ENCODE results near the gene TACSTD2. TPM values are rescaled to one million over a fixed set of nuclear protein-coding genes. Genes with fewer than 3 reads are reported as not detected.

Gene TACSTD2
- total RNA-seq, 1 experiment from 2014 or later, result 0.28 TPM

DNA sequence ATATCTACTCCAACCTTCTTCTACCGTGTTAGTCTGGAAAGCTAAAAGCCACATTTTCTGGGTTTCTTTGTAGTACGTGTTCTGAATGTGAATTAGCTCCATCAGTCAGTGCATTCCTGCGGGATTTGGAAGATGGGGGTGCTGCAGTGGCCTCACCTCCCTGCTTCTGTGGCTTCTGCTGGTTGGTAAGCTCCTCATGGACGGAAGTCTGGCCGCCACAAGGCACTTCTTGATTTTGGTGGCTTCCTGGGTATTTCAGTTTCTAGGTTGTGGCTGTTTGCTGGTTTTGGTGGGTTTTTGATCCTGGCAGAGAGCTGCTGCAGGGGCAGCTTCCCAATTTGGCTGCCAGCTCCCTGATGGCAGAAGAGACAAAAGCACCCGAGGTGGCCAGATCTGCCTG is 20.9 kb upstream of the TACSTD2 start:
- intact Hi-C loops (cut with micrococcal nuclease; ENCODE audit: unreplicated experiment), result no loop called here
- ATAC-seq (no peak), DNase-seq (ENCODE audit: low read depth, low spot score) (no peak)
- no TSS peak for BruUV-seq (replicated peaks)
- H3K36me3 ChIP-seq (ENCODE audit: control insufficient read depth, insufficient read depth, low read length), result no peaks in the 10 kb centered on the region
- in situ Hi-C loops (cut with HindIII; ENCODE audit: low pct_unique_long_range_greater_than_20kb, low sequenced_read_pairs), result no loop called here
- no peaks in the 10 kb centered on the region for H3K4me1 ChIP-seq (ENCODE audit: control insufficient read depth, insufficient read depth, low read length)
- peaks cover 3% of the 10 kb centered on the region for H3K27me3 ChIP-seq (ENCODE audit: control insufficient read depth, insufficient read depth, low read length)
- no peak overlapping the region for H3K27ac ChIP-seq (ENCODE audit: low read length)
- no peak overlapping the region for H3K4me3 ChIP-seq (ENCODE audit: low read depth in 2 of 2, low read length in 2 of 2)
- CTCF ChIA-PET, result no interaction called here
- H3K9me3 ChIP-seq (ENCODE audit: control insufficient read depth, insufficient read depth, low read depth, low read length), result no peaks in the 10 kb centered on the region
- POLR2A ChIA-PET, result no interaction called here
- no peak for TF ChIP-seq SIN3A (IDR thresholded peaks at IDR 0.05; ENCODE audit: borderline replicate concordance, insufficient read depth, low read depth, low read length)
- TF ChIP-seq, protein P1, sequence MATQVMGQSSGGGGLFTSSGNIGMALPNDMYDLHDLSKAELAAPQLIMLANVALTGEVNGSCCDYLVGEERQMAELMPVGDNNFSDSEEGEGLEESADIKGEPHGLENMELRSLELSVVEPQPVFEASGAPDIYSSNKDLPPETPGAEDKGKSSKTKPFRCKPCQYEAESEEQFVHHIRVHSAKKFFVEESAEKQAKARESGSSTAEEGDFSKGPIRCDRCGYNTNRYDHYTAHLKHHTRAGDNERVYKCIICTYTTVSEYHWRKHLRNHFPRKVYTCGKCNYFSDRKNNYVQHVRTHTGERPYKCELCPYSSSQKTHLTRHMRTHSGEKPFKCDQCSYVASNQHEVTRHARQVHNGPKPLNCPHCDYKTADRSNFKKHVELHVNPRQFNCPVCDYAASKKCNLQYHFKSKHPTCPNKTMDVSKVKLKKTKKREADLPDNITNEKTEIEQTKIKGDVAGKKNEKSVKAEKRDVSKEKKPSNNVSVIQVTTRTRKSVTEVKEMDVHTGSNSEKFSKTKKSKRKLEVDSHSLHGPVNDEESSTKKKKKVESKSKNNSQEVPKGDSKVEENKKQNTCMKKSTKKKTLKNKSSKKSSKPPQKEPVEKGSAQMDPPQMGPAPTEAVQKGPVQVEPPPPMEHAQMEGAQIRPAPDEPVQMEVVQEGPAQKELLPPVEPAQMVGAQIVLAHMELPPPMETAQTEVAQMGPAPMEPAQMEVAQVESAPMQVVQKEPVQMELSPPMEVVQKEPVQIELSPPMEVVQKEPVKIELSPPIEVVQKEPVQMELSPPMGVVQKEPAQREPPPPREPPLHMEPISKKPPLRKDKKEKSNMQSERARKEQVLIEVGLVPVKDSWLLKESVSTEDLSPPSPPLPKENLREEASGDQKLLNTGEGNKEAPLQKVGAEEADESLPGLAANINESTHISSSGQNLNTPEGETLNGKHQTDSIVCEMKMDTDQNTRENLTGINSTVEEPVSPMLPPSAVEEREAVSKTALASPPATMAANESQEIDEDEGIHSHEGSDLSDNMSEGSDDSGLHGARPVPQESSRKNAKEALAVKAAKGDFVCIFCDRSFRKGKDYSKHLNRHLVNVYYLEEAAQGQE (IDR thresholded peaks at IDR 0.05; ENCODE audit: insufficient read depth in 1 of 2, low read depth in 2 of 2, low read length in 1 of 2), result no peak
- TF ChIP-seq POLR2AphosphoS5 (IDR thresholded peaks at IDR 0.05; ENCODE audit: low read depth, low read length), result no peak
- TF ChIP-seq, protein P2, sequence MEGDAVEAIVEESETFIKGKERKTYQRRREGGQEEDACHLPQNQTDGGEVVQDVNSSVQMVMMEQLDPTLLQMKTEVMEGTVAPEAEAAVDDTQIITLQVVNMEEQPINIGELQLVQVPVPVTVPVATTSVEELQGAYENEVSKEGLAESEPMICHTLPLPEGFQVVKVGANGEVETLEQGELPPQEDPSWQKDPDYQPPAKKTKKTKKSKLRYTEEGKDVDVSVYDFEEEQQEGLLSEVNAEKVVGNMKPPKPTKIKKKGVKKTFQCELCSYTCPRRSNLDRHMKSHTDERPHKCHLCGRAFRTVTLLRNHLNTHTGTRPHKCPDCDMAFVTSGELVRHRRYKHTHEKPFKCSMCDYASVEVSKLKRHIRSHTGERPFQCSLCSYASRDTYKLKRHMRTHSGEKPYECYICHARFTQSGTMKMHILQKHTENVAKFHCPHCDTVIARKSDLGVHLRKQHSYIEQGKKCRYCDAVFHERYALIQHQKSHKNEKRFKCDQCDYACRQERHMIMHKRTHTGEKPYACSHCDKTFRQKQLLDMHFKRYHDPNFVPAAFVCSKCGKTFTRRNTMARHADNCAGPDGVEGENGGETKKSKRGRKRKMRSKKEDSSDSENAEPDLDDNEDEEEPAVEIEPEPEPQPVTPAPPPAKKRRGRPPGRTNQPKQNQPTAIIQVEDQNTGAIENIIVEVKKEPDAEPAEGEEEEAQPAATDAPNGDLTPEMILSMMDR (IDR thresholded peaks at IDR 0.05), result no peak
- no peak for TF ChIP-seq TCF7L2 (IDR thresholded peaks at IDR 0.05; ENCODE audit: low read depth, low read length)

DNA sequence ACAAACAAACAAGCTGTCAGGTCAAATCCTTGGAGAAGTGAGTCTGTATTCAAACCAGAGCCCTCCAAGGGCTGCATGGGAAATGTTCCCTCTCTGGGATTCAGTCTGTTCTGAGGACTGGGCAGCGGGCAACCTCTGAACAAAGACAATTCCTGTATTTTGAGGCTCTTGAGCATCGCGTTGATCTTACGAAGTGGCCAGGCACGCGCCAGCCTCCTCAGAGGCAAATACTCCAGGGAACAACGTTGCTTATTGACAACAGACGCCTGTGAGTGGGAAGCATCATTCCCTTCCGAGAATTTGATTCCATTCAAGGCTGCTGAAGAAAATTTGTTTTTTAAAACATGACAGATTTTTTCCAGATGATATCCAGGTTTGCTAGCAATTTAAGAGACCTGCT is 20.0 kb upstream of the TACSTD2 start:
- no peaks in the 10 kb centered on the region for H3K36me3 ChIP-seq (ENCODE audit: control insufficient read depth, insufficient read depth, low read length)
- intact Hi-C loops (cut with micrococcal nuclease; ENCODE audit: unreplicated experiment), result no loop called here
- no peak overlapping the region for H3K4me3 ChIP-seq (ENCODE audit: low read depth in 2 of 2, low read length in 2 of 2)
- ATAC-seq (no peak), DNase-seq (ENCODE audit: low read depth, low spot score) (no peak)
- ChIA-PET CTCF (no interaction called here), POLR2A (no interaction called here)
- H3K27ac ChIP-seq (ENCODE audit: low read length), result no peak overlapping the region
- no peaks in the 10 kb centered on the region for H3K4me1 ChIP-seq (ENCODE audit: control insufficient read depth, insufficient read depth, low read length)
- BruUV-seq (replicated peaks), result no TSS peak
- H3K27me3 ChIP-seq (ENCODE audit: control insufficient read depth, insufficient read depth, low read length), result no peaks in the 10 kb centered on the region; the same call in 1 of the 2 replicates
- in situ Hi-C loops (cut with HindIII; ENCODE audit: low pct_unique_long_range_greater_than_20kb, low sequenced_read_pairs), result no loop called here
- TF ChIP-seq POLR2AphosphoS5 (IDR thresholded peaks at IDR 0.05; ENCODE audit: low read depth, low read length) (no peak), SIN3A (IDR thresholded peaks at IDR 0.05; ENCODE audit: borderline replicate concordance, insufficient read depth, low read depth, low read length) (no peak), TCF7L2 (IDR thresholded peaks at IDR 0.05; ENCODE audit: low read depth, low read length) (no peak)
- TF ChIP-seq, protein P2 (IDR thresholded peaks at IDR 0.05), result no peak
- TF ChIP-seq, protein P1 (IDR thresholded peaks at IDR 0.05; ENCODE audit: insufficient read depth in 1 of 2, low read depth in 2 of 2, low read length in 1 of 2), result no peak
- no peaks in the 10 kb centered on the region for H3K9me3 ChIP-seq (ENCODE audit: control insufficient read depth, insufficient read depth, low read depth, low read length)

All from Panc1 (cell line).